Activated CD4-positive, CD25-positive, alpha-beta regulatory T cell treated with anti-CD3 and anti-CD28 coated beads, Interleukin-2, amount 50 U/mL, for 72 hours (primary cell): ENCODE results near the gene STRA6.

Experiments used
- DNase-seq: peaks from one replicate; pipeline ENCODE4 v3.0.0; 2021

Gene STRA6

DNA sequence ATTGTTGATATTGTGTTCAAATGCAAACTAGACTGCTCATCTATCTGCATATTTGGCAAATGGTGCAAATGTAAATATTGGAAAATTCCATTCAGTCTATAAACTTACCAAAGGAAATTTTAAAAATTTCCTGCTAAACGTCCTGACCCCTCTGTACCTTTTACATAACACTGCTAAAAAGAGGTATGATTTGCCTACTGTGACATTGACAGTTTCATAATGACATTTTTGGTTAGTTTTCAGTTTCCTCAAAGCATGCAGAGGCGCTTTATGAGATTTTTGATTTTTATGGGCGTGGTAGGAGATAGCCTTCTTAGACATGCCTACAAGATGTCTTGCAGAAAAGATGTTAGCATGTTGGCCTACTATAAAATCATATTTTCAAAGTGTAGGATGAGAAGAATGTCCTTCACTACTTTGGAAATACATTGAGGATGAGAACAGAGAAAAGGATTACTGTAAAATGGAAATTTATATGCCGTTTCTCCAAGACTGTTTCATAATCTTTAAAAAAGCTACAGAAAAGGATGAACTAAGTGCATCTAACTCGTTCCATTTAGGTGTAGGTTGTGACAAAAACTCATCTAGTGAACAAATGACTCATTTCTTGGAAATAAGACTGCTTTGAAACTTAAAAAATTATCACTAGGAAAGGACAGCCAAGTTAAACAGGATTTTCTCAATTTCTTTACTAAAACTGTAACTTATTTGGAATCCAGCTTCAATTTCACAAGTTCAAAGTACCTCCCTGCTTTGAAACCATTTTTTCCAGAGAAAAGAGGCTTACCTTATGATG, 43.5 kb downstream of the STRA6 start:
- no peak for DNase-seq

DNA sequence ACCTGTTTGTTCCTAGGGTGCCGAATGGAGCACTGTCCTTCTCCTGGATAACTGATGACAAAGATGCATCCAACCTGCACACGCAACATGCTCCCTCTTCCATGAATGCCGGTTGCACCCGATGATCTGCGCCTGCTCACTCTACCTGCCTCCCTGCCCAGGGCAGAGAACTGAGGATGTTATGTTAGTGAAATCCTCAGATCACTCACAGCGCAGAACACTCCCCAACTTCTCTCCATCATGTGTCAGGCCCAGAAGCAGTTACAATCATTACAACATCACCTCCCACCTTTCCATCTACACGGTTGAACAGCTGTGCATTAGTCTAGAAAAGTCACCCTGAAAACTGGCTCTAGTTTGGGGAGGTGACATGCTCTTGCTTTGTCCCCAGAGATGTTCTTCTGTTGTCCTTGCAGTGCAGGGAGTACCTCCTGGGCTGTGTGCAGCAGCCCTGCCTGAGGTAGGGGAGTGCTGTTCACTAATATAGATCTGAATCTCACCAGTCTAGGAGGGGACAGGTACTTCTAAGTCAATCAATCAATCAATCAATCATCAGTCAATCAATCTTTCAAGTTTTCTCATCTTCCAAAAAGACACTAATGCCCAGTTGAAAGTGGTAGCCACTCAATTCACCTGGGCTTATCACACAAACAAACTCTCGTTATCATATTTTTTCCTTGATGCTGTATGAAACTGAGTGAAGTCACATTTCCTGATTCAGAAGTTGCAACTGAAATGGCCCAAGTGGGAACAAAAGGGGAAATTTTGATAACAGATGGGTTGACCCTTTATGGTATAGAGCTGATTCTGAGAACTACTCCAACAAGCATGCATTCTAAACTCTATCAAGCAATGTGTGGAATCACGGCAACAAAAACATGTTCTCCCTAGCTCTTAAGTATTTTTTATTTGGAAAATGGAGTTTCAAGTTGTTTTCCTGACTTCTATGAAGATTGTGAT, 44.4 kb downstream of the STRA6 start:
- DNase-seq = no peak

DNA sequence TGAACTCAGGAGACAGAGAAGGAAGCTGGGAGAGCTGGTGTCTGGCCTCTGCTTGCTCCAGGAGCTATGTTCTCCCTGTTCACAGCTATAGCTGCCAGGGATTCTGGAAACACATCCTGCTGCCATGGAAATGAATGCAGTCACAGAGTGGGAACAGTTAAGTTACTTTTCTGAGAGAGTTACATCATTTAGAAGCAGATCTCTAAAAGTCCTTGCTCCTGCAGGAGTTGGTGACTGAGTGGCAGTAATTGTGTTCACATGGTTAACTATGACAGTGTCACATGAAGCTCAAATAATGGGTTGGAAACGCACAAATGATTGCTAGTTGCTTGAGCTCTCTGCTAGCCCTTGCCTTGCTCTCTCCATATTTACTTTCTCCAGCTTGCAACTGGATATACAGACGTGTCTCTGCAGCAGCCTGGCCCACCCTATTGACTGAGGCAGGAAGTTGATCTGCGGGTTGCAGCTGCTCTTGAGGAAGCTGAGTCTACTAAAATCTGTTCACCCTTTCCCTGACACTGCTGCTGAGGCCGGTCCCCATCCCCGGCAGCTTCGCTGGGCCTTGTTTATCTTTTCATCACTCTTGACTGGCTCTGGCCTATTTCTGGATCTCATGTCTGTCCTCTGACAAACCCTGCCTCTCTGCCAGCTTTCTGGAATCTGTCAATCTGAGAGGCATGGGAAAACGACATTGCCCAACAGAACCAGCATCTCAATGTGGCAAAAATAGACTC, 45.7 kb downstream of the STRA6 start:
- DNase-seq = no peak

DNA sequence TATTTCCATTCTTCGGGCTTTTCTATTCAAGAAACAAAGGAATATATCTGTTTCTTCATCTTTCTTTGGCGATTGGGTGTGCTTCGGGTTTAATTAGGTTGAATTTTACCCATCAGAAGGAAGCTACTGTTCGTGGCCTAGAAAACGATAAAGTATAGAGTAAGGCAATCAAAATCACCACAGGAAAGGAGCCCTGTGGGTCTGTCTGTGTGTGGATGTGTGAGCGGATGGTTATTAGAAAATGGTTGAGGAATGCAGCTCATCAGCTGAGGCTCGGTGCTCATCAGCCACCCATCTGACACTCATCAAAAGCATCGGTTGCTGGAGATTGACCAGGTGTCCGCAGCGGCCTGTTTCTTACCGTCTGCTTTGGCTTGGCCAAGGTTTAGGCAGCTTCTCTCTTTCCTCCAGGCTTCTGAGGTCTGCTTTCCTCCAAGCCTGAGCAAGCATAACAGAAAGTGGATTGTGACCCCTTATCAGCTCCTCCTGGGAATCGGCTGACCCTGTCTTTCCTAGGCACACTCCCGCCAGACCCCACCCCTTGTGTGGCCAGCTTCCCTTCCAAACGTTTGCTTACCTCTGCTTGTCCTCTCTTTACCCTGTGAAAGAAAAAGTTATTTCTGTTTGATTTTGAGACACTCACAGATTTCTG, 46.7 kb downstream of the STRA6 start:
- no peak for DNase-seq

DNA sequence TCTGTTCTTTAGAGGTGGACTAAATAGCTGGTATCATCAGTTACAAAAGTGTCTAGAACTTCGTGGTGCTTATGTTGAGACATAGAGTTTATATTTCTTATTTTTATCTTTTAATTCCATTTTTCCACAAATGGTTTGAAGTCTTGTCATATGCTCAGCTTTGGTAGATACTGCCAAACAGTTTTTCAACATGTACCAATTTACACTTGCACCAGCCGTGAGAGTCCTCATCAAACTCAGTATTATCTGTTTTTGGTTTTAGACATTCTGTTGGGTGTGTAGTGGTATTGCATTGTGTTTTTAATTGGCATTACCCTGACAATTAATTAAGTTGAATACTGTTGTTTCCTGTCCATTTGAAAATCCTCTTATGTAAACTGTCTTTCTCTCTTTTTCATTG, 55.5 kb downstream of the STRA6 start:
- no peak for DNase-seq

DNA sequence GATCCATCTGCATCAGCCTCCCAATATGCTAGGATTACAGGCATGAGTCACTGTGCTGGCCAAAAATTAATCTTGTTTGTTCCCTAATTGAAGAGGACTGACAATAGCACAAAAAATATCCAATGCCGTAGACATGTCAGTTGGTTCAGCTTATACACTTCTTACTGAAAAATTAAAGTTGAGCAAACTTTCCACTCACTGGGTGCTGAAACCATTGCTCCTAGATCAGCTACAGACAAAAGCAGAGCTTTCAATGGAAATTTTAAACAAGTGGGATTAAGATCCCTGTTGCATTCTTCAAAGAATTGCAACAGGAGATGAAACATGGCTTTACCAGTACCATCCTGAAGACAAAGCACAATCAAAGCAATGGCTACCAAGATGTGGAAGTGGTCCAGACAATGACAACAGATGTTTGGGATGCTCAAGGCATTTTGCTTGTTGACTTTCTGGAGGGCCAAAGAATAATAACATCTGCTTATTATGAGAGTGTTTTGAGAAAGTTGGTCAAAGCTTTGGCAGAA, 56.2 kb downstream of the STRA6 start:
- DNase-seq = no peak

DNA sequence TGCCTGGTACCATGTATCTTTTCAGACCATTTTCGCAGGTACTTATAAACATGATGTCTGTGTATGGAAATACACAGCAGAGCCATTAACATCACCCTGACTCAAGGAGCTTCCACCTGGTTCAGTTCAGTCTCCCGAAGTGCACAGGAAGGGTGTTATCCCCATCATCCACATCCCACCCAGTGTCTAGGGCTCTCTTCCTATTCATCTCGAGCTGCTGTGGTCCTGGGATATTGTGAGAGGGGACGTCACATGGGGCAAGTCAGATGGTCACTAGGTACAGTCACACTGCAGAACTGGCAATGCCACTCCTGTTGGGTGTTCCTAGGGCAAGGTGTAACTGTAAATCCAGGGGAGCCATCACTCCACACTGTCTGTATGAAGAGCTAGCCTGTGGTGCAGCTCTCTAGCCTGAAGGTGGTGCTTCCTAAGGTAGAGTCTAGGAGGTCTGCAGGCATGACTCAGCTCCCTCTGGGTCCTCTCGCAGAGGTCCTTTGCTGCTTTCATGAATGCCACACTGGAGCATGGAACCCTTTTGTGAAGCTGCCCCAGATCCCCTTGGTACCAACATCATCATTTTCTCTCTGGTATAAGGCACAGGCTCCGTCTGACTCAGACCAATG, 58.3 kb downstream of the STRA6 start:
- DNase-seq = no peak

DNA sequence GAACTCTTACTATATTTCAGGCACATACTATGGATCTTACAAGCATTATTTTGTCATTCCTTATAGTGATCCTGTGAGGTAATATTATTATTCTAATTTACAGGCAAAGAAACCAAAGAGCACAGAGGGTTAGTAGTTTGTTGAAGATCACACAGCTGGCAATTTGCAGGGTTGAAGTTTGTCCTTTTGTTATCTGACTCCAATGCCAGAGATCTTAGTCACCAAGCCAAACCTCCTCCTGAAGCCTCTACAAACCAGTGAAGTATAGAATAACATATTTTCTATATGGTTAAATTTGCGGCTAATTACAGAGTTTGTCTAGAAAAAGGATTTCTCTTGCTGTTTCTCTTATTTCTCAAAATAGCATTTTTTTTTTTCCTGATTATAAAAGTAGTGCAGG, 61.0 kb downstream of the STRA6 start:
- DNase-seq = no peak

DNA sequence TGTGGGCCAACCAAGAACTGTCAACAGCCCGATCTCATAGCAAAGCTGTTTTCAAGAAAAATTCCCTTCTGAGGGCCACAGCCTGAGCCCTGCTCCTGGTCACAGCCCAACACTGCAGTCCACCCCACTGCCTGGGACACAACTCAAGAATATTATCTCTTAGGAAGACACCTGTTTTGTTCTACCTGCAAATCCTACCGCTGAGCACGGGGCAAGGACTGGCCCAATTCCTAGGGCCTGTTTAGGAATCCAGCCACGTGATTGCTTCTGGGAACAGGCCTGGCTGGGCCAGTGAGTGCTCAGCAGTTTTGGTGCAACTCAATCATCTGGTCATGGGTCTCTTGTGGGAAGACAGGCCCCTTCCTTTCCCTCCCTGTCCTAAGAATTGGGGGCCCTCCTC, 63.9 kb downstream of the STRA6 start:
- DNase-seq = no peak

DNA sequence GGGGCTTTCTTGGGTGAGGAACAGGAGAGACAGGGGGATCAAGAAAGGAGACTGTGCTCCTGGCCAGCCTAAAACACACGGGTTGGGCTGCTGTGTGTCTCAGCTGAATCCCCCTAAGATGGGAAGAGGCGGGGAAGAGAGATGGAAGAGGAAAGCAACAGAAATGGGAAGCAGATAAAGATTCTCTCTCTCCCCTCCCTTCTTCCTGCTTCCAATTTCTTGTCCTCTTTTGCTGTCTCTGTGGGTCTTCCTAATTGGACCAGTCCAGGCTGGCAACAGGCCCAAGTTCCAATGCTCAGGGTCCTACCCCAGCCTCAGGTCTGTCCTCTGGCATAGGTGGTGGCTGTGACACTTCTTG, 65.1 kb downstream of the STRA6 start:
- no peak for DNase-seq

DNA sequence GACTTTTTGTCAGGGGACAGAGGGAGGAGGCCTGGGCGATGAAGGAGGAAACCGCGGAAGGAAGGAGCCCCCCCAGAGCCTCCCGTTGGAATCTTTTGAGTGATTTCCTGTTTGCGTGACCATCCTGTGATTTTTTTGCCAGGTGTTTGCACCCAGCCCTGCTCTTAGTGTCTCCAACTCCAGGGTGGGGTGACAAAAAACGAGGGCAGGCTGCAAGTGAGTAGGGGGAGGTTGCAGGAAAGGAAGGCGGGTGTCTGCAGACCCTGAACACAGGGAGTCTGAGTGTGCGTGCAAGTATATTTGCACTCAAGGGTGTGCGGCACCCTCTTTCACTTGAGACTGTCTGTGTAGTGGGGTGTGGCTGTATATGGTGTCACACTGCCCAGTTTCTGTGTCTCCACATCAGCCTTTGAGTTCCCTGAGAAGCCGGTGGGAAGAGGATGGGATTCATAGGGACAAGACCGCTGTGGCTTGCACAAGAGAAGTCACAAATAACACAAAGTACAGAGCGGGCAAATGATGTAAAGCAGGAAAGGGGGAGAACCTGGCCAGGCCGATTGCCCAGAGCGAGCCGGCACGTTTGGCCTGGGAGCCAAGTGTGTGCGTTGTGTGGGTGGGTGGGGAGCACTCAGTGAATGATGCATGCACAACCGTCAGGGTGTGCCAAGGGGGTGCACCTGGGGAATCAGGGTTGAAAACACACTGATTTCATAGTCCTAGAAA, 65.6 kb downstream of the STRA6 start:
- DNase-seq = no peak

DNA sequence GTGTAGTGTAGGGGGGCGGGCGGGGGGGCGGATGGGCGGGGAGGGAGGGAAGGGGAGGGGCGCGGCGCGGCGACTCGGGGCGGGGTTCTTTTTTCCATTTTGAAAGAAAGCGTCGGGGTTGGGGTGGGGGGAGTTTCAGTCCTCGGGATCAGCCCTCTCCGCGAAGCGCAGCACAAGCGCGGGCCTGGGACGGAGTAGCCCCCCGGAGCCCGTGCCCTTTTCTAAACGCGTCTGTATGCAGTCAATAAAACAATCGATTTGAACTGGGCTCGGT, 66.1 kb downstream of the STRA6 start:
- DNase-seq = no peak

DNA sequence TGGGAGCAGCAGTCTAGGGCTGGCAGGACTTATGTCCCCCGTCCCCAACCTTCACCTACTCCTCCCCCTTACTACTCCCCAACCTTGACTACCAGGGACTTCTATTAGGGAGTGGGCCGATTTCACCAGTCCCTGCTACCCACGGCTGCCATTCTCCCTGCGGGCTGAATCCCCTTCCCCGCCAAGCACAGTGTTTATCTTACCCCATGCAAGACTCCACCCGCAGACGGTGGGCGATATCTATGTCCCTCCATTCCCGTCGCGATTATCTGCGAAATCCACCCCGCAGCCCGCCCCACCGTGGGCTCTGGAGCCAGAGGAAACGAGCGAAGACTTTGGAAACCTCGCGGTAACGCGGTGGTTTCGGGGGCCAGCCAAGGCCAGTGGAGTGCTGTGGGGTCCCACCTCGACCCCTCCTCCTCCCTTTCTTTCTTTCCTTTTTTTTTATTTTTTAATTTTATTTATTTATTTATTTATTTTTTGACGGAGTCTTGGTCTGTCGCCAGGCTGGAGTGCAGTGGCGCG, 67.5 kb downstream of the STRA6 start:
- no peak for DNase-seq

DNA sequence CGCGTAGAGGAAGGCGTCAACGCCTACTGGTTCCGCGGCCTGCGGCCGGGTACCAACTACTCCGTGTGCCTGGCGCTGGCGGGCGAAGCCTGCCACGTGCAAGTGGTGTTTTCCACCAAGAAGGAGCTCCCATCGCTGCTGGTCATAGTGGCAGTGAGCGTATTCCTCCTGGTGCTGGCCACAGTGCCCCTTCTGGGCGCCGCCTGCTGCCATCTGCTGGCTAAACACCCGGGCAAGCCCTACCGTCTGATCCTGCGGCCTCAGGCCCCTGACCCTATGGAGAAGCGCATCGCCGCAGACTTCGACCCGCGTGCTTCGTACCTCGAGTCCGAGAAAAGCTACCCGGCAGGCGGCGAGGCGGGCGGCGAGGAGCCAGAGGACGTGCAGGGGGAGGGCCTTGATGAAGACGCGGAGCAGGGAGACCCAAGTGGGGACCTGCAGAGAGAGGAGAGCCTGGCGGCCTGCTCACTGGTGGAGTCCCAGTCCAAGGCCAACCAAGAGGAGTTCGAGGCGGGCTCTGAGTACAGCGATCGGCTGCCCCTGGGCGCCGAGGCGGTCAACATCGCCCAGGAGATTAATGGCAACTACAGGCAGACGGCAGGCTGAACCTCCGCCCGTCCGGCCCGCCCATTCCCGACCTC, 68.1 kb downstream of the STRA6 start:
- no peak for DNase-seq

DNA sequence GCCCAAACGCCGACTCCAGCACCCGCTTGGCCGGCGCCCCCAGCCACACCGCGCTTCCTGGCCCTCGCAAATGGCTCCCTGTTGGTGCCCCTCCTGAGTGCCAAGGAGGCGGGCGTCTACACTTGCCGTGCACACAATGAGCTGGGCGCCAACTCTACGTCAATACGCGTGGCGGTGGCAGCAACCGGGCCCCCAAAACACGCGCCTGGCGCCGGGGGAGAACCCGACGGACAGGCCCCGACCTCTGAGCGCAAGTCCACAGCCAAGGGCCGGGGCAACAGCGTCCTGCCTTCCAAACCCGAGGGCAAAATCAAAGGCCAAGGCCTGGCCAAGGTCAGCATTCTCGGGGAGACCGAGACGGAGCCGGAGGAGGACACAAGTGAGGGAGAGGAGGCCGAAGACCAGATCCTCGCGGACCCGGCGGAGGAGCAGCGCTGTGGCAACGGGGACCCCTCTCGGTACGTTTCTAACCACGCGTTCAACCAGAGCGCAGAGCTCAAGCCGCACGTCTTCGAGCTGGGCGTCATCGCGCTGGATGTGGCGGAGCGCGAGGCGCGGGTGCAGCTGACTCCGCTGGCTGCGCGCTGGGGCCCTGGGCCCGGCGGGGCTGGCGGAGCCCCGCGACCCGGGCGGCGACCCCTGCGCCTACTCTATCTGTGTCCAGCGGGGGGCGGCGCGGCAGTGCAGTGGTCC, 68.7 kb downstream of the STRA6 start:
- no peak for DNase-seq

DNA sequence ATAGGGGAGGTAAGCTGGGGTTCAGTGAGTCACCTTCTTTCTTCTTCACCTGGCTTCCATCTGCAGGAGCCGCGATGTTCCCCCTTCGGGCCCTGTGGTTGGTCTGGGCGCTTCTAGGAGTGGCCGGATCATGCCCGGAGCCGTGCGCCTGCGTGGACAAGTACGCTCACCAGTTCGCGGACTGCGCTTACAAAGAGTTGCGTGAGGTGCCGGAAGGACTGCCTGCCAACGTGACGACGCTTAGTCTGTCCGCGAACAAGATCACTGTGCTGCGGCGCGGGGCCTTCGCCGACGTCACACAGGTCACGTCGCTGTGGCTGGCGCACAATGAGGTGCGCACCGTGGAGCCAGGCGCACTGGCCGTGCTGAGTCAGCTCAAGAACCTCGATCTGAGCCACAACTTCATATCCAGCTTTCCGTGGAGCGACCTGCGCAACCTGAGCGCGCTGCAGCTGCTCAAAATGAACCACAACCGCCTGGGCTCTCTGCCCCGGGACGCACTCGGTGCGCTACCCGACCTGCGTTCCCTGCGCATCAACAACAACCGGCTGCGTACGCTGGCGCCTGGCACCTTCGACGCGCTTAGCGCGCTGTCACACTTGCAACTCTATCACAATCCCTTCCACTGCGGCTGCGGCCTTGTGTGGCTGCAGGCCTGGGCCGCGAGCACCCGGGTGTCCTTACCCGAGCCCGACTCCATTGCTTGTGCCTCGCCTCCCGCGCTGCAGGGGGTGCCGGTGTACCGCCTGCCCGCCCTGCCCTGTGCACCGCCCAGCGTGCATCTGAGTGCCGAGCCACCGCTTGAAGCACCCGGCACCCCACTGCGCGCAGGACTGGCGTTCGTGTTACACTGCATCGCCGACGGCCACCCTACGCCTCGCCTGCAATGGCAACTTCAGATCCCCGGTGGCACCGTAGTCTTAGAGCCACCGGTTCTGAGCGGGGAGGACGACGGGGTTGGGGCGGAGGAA, 69.6 kb downstream of the STRA6 start:
- no peak for DNase-seq

DNA sequence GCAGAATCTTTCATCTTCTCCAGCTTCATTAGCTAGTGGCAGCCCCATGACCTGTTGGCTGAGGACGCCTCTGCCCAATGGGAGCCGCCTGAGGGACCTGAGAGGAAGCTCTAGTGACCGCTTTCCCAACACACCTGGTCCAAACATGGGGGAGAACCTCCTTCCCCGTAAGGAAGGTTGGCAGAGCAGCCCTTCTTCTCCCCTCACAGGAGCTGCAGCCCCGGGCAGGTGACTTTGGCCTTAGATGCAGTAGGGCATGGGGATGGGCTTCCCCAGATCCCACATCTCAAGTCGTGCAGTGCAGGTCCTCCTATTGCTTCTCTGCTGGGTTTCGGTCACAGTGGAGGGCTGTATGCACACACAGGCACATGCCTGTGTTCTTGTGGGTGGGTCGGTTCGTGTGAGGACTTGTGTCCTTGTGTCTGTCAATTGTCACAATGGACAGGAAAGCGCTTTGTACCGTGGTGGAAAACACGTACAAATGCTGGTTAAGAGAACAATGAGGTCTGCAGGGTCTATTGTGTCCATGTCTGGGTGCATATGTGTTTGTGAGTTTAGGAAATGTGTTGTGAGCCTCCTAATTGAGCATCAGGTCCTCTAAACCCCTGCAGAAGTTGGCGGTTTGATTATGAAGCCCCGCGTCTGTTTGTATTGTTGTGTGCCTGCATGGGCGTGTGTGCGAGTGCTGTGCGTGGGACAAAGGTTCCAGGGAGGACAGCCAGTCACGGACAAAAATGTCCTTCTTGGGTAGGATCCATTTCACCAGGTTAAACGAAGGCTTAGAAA, 70.8 kb downstream of the STRA6 start:
- no peak for DNase-seq
